ENCODE results near the gene SP100.

GRCh38 chr2:230455005-230455684 lies 39.1 kb downstream of the SP100 start:
- TF ChIP-seq CTCF (conservative IDR thresholded peaks at IDR 0.05; ENCODE audit: low read length): no peak
- no peak for TF ChIP-seq EZH2phosphoT487 (IDR thresholded peaks at IDR 0.05; ENCODE audit: borderline replicate concordance)

Data from Loucy (cell line).